Measurements from ENCODE around the gene IFITM5. TPM values are rescaled to one million over a fixed set of nuclear protein-coding genes. Genes with fewer than 3 reads are reported as not detected.

The IFITM5 gene
- total and polyA plus RNA-seq, 2 of the 4 experiments (the other 2 are of a cell fraction) = not detected

DNA sequence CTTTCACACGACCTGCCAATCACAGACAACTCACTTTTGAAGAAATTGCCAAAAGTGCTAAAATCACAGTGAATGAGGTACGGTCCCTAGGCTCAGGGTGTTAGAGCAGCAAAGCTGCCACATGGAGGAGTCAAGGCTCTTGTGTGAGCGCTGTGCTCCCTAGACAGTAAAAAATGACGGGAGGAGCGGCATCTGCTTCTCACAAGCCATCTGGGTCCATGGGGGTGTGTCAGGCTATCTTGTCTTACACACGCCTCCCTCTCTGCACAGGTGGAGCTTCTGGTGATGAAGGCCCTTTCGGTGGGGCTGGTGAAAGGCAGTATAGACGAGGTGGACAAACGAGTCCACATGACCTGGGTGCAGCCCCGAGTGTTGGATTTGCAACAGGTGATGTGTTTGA is 47.8 kb downstream of the IFITM5 start:
- Histone ChIP-seq H3K27me3 (ENCODE audit: control insufficient read depth, insufficient read depth, low read length) (no peaks in the 10 kb centered on the region; the same call in 1 of the 2 replicates), H3K14ac (replicated peaks; ENCODE audit: low read depth, low read length) (no peak overlapping the region), H2AFZ (replicated peaks; ENCODE audit: low read length, poor library complexity) (no peak overlapping the region), H4K5ac (ENCODE audit: low read depth, low read length) (no peak overlapping the region), H3K4ac (ENCODE audit: low read depth, low read length) (no peak overlapping the region), H2AK9ac (replicated peaks; ENCODE audit: low read depth, low read length, poor library complexity) (no peak overlapping the region), H3K56ac (ENCODE audit: extremely low read depth, insufficient read depth, low read length) (no peak overlapping the region), H2BK15ac (ENCODE audit: low read depth, low read length) (no peak overlapping the region), H3K9me3 (ENCODE audit: control insufficient read depth, insufficient read depth, low read length) (no peaks in the 10 kb centered on the region), H3K9me1 (ENCODE audit: insufficient read depth, low read length) (no peaks in the 10 kb centered on the region), H4K91ac (ENCODE audit: insufficient read depth, low read depth, low read length) (no peak overlapping the region), H3K4me1 (ENCODE audit: control insufficient read depth, insufficient read depth, low read length) (no peaks in the 10 kb centered on the region), H2BK20ac (ENCODE audit: low read depth, low read length) (no peak overlapping the region), H4K20me1 (ENCODE audit: insufficient read depth, low read length) (no peaks in the 10 kb centered on the region; the same call in 1 of the 2 replicates), H3K23ac (ENCODE audit: low read depth, low read length) (no peak overlapping the region), H3K18ac (ENCODE audit: low read depth, low read length) (no peak overlapping the region), H3K9ac (ENCODE audit: low read depth, low read length) (no peak overlapping the region), H2BK5ac (ENCODE audit: low read depth, low read length, poor library complexity, severe bottlenecking) (no peak overlapping the region), H3K27ac (ENCODE audit: insufficient read depth, low read length) (no peak overlapping the region), H3K79me1 (ENCODE audit: low read depth in 1 of 2, low read length in 2 of 2) (peaks cover under 1 to 9% of the 10 kb centered on the region in 2 experiments; a peak in 2 of 4 replicates), H3K4me3 (ENCODE audit: insufficient read depth, low read depth, low read length) (no peak overlapping the region), H4K8ac (ENCODE audit: low read depth in 2 of 2, low read length in 2 of 2) (no peak overlapping the region), H3K4me2 (ENCODE audit: low read depth, low read length) (no peak overlapping the region), H3K36me3 (ENCODE audit: control insufficient read depth, insufficient read depth, low read length) (peaks cover 45% of the 10 kb centered on the region), H2BK120ac (ENCODE audit: low read depth, low read length) (no peak overlapping the region), H2AK5ac (ENCODE audit: low read depth, low read length) (no peak overlapping the region)
- CTCF ChIA-PET = interaction anchor here (1.2 to 1.4 kb wide), 5 partner anchors 8 to 54 kb away, joined by 3 to 10 read pairs (median 4); no protein-coding TSS in a partner anchor
- WGBS, 2 experiments (ENCODE audit: extremely low coverage in 2 of 2, insufficient read length in 1 of 2) = 95% methylated on average over 4 of the region's 10 CpGs; no CpG with 5 or more reads in 1 of the 2 experiments
- intact Hi-C loops (cut with micrococcal nuclease) (loop anchor here (2.0 kb wide), 1 partner anchor 111 kb away; no protein-coding TSS in a partner anchor), dilution Hi-C loops (cut with HindIII; ENCODE audit: low sequenced_read_pairs, unreplicated experiment) (no loop called here), in situ Hi-C loops (cut with MboI; ENCODE audit: low sequenced_read_pairs) (no loop called here)
- POLR2A ChIA-PET (ENCODE audit: unreplicated experiment) = interaction anchor here (0.8 kb wide), 1 partner anchor 17 kb away, joined by 3 read pairs; no protein-coding TSS in a partner anchor
- no peak for DNase-seq
- ATAC-seq (ENCODE audit: low read depth) = no peak
- no TSS peak for BruUV-seq (replicated peaks)
- TF ChIP-seq MAZ (IDR thresholded peaks at IDR 0.05; ENCODE audit: borderline replicate concordance, low read depth, low read length) = no peak
- no peak for TF ChIP-seq SMC3 (IDR thresholded peaks at IDR 0.05; ENCODE audit: low read depth, low read length)
- TF ChIP-seq BHLHE40 (IDR thresholded peaks at IDR 0.05; ENCODE audit: low read depth, low read length) = no peak
- TF ChIP-seq CEBPB (IDR thresholded peaks at IDR 0.05; ENCODE audit: low read depth, low read length) = no peak
- no peak for TF ChIP-seq RFX5 (IDR thresholded peaks at IDR 0.05; ENCODE audit: low read depth, low read length)
- no peak for TF ChIP-seq USF2 (IDR thresholded peaks at IDR 0.05; ENCODE audit: low read depth, low read length)
- no peak for TF ChIP-seq NFE2L2 (IDR thresholded peaks at IDR 0.05; ENCODE audit: low read depth, low read length)
- TF ChIP-seq, protein P1, sequence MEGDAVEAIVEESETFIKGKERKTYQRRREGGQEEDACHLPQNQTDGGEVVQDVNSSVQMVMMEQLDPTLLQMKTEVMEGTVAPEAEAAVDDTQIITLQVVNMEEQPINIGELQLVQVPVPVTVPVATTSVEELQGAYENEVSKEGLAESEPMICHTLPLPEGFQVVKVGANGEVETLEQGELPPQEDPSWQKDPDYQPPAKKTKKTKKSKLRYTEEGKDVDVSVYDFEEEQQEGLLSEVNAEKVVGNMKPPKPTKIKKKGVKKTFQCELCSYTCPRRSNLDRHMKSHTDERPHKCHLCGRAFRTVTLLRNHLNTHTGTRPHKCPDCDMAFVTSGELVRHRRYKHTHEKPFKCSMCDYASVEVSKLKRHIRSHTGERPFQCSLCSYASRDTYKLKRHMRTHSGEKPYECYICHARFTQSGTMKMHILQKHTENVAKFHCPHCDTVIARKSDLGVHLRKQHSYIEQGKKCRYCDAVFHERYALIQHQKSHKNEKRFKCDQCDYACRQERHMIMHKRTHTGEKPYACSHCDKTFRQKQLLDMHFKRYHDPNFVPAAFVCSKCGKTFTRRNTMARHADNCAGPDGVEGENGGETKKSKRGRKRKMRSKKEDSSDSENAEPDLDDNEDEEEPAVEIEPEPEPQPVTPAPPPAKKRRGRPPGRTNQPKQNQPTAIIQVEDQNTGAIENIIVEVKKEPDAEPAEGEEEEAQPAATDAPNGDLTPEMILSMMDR (conservative IDR thresholded peaks at IDR 0.05; ENCODE audit: low read depth, low read length) = no peak
- no peak for TF ChIP-seq RCOR1 (IDR thresholded peaks at IDR 0.05; ENCODE audit: insufficient replicate concordance, low read length)
- no peak for TF ChIP-seq MXI1 (IDR thresholded peaks at IDR 0.05; ENCODE audit: borderline replicate concordance, low read depth, low read length)
- no peak for TF ChIP-seq POLR2A (IDR thresholded peaks at IDR 0.05; ENCODE audit: low read depth, low read length)
- no peak for TF ChIP-seq CHD1 (IDR thresholded peaks at IDR 0.05; ENCODE audit: low read depth, low read length)
- TF ChIP-seq RAD21 (IDR thresholded peaks at IDR 0.05; ENCODE audit: low read length) = no peak
